HG02973 (cell line): ENCODE data around the gene EFCAB11.
"Not testable (repeated sequence)": the region's sequence is repeated elsewhere in the genome, so short reads cannot be mapped to it uniquely, and the experiment has no call there.

Source experiments
- ATAC-seq: cut with Tn5 transposase; IDR thresholded peaks from one replicate; pipeline ENCODE4 v1.9.1; 2021; ENCODE audit warnings: moderate library complexity; ENCODE audit not compliant: unreplicated experiment

The EFCAB11 gene

DNA sequence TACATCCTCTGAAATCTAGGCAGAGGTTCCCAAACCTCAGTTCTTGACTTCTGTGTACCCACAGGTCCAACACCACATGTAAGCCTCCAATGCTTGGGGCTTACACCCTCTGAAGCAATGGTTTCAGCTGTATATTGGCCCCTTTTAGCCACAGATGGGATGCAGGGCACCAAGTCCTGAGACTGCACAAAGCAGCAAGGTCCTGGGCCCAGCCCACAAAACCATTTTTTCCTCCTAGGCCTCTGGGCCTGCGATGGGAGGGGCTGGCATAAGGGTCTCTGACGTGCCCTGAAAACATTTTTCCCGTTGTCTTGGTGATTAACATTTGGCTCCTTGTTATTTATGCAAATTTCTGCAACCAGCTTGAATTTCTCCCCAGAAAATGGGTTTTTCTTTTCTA lies 80.4 kb downstream of the EFCAB11 start:
- not testable (repeated sequence) for ATAC-seq

GRCh38 chr14:89870316-89870715 lies 84.2 kb downstream of the EFCAB11 start:
- no peak for ATAC-seq

DNA sequence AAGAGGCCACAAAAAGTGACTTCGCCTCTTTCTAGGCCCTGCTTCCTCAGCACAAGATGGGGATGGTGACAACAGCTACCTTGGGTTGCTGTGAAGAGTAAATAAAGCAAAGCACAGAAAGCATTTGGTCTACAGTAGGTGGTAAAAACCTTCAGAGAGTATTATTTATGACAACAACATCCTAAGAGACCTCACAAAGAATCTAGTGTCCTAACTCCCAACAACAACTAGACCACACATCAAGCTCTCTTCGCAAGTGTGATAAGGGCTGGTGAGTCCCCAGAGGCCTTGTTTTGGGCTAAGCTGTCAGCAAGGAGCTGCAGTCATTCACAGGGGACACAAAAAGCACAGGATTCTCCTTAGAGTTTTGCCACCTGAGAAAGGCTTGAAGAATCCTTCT lies 84.9 kb downstream of the EFCAB11 start:
- ATAC-seq = no peak

GRCh38 chr14:89866458-89866857 lies 88.1 kb downstream of the EFCAB11 start:
- ATAC-seq = no peak

GRCh38 chr14:89865153-89865552 lies 89.4 kb downstream of the EFCAB11 start:
- ATAC-seq = no peak

DNA sequence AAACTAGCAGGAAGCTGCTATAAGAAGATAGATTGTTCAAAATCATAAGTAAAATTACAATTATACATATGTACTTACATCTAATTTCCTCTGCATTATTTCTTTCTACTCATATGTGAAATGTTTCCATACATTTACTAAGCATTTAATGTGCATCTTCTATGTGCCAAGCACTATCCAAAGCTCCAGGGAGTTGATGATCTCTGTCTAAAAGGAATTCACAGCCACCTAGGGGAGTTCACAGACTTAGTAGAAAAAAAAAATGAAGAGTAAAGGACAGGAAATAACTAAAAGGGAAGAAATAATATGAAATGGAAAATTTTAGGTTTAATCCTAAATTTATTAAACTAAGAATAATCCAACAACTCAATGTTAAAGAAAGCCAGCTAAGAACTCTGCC lies 91.7 kb downstream of the EFCAB11 start:
- no peak for ATAC-seq

DNA sequence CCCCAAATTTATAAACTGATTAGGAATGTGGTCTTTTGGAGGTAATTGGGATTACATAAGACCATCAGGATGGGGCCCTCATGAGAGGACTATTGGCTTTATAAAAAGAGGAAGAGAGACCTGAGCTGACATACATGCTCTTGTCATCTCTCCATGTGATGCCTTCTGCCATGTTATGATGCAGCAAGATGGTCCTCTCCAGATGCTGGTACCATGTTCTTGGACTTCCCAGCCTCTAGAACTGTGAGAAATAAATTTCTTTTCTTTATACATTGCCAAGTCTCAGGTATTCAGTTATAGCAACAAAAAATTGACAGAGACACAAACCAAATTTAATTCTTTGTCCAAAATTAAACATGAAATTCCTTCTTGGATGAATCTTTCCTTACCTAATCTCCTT lies 92.9 kb downstream of the EFCAB11 start:
- ATAC-seq = no peak

DNA sequence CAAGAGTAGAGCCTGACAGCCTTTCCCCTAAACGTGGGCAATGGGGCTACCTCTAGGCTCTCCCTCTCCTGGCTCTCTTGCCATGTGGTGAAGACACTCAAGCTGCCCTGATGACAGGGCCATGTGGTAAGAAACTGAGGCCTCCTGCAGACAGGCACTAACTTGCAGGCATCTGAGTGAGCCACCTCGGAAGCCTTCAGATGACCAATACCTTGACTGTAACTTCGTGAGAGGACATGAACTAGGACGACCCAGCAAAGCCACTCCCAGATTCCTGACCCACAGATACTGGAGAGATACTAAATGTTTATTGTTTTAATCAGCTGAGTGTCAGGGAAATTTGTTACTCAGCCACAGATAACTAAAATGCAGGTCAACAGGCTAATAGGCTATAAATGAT lies 96.4 kb downstream of the EFCAB11 start:
- no peak for ATAC-seq

DNA sequence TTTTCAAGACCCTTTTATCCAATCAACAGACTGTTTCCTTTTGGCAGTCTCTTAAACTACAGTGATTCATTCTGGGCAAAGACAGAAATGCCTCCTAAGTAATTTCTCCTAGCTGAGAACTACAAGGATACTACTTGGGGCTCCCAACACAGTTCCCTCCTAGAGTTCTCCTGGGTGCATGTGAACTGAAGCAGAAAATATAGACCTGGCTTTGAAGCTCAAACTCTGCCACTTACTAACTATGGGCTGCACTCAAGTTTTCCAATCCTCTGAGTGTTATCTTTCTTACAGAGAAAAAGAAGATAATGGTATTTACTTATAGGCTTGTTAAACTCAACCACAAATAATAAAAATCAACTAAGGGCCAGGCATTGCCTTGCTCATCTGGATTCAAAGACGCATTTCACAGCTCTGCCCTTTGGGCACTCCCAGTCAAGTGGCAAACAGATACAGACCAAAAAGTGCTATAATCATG lies 97.6 kb downstream of the EFCAB11 start:
- no peak for ATAC-seq

- no peak for ATAC-seq
Observed at GRCh38 chr14:89855961-89856656, 98.4 kb downstream of the EFCAB11 start.

DNA sequence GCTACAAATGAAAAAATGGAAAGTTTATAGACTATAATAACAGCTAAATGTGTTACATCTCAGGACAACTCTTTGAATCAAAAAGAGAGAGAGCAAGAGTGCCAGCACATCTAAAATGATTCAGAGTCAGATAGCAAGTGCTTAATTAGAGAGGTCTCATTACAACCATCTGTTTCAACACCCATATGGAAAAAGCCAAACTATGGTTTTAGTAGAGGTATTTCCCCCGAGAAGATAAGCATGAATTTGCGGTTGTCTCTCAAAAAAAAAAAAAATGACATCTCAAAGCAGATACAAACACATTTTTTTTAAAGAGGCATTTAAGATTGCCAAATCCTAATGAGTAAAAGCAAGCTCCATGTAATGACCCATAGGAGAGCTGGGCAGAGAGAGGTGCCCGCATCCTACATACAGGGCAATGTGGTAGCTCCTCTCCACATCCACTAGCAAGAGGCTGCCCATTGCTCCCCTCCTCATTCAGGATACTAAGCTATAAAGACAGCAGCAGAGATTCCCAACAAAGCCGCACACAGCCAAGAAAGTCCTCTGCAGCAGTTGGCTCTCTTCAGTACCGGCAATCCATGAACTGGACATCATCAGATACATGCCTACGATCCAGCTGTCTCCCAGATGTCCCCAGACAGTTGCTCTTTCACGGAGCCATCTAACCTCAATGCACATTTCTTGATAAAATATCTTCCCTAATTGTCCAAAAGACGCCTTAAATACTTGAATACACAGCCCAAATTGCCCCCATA lies 100.4 kb downstream of the EFCAB11 start:
- ATAC-seq = no peak

DNA sequence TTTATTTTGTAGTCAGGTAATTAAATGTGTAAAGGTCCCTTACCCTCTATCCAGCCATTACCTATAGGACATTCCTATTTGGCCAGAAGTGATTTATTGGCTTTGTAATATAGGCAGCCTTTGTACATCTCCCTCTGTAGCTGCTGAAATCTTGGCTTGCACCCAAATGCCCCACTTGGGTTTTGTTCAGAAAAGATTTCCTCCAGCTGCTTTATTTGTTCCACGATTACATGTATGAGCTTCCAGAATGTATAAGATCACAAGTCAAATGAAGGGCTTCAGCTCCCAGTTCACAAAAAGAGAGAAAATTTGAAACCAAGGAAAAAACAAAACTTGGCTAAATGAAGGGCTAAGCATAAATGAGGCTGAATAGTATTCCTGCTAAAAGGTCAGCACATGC lies 103.4 kb downstream of the EFCAB11 start:
- ATAC-seq = no peak

DNA sequence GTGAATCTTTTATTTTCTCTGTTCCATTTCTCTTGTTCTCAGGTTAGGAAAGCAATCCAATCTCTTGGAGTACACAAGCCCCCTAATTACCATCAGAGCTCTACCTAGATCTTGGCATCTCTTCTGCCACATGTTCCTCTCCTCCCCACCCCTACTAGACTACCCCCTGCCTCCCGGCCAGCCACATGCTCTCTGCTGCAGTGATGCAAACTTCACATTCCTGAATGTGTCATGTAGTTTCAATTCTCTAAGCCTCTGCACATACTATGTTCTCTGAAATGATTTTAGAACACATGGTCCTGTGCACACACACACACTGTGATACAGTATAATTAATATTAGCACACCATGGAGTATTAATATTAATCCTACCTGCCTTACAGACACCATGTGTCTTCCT lies 104.6 kb downstream of the EFCAB11 start:
- ATAC-seq = no peak

- no peak for ATAC-seq
Observed at GRCh38 chr14:89848165-89848564, 106.4 kb downstream of the EFCAB11 start.

- no peak for ATAC-seq
Observed at GRCh38 chr14:89845346-89845745, 109.2 kb downstream of the EFCAB11 start.

- ATAC-seq = no peak
Observed at GRCh38 chr14:89844508-89844907, 110.0 kb downstream of the EFCAB11 start.

DNA sequence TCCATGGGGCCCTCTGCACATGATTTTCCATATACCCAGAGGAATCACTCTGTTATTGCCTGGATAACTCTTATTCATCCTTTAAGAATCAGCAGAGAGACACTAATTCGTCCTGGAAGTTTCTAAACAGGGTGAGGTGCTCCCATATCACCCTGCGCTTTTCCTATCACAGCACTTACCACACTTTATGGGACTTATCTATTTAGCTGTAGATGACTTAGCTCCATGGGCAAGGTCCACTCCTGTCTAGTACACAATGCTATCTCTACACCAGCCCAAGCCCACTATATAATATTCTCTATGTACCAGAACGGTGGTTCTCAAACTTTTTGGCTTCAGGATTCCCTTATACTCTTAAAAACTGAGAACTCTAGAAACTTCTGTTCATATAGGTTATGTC lies 111.7 kb downstream of the EFCAB11 start:
- no peak for ATAC-seq

DNA sequence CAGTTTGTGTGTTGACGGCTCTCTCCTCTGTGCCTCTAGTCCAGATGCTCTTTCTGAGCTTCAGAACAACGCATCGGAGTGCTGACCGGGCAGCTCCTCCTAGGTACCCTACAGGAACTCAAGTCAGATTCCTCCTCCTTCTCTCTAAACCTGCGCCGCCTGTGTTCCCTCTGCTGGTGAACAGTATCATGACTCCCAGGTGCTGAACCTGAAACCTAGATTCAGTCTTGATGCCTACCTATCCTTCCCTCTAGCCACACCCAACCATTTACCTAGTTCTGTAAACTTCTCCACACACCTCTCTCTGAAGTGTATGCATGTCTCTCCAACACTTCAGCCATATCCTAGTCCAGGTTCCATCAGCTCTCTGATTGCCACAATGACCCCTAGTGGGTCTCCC lies 112.7 kb downstream of the EFCAB11 start:
- no peak for ATAC-seq

DNA sequence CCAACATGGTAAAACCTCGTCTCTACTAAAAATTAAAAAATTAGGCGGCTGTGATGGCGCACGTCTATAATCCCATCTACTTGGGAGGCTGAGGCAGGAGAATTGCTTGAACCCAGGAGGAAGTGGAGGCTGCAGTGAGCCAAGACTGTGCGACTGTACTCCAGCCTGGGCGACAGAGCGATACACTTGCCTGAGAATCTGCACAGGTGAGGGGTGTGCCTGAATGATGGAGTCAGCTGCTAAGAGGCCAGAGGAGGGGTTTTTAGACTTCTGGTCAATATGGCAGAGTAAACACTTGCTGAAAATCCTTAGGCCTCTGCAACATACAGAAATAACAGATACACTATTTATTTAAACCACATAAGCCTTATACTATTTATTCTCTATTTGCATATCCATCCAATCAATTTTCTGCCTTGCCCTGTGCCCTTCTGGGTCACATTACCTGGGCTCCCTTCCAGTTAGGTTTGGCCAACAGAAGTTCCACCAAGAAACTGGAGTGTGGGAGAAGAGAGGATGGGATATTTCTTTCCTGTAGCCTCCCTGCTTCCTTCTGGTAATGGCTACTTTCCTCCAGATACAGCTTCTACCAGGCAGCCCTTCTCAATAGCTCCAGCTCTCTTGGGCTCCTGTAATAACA lies 117.6 kb downstream of the EFCAB11 start:
- ATAC-seq = no peak

- ATAC-seq = no peak
Observed at GRCh38 chr14:89833661-89834060, 120.9 kb downstream of the EFCAB11 start.

DNA sequence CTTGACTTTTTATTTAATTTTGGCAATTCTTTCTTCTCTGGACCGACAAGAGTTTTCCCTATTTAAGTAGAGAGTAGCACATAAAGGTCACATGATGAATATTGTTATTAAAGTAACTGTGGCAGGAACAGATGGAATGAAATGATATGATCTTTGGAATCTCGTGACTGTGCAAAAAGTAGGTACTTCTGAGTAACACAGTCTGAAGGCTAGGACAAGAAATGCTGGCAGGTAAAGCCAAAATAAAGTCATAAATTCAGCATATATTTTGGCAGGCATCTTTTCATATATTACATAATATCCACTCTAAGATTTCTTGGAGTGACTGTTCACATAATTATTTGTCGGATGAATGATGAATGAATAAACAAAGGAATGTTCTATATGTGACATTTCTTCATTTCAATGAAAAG lies 121.4 kb downstream of the EFCAB11 start:
- no peak for ATAC-seq
